ENCODE results near the gene POLA1. TPM values are rescaled to one million over a fixed set of nuclear protein-coding genes. Genes with fewer than 3 reads are reported as not detected.

POLA1 gene
- total RNA-seq, 2 donors from 2014 or later, result 24.4 to 53.6 TPM

- no peak for TF ChIP-seq CTCF (conservative IDR thresholded peaks at IDR 0.05)
- no peak overlapping the region for H3K27ac ChIP-seq (ENCODE audit: low read depth, low read length)
- Mint-ChIP-seq H3K27ac (no peak overlapping the region), H3K36me3 (ENCODE audit: low read depth) (peaks cover 17% of the 10 kb centered on the region), H3K4me3 (no peak overlapping the region), H3K4me1 (peaks cover 37% of the 10 kb centered on the region), H3K27me3 (ENCODE audit: insufficient read depth) (peaks cover 96% of the 10 kb centered on the region), H3K9me3 (no peaks in the 10 kb centered on the region)
- H3K27me3 ChIP-seq (ENCODE audit: control insufficient read depth, insufficient read depth, low read length, poor library complexity, severe bottlenecking), result peaks cover 59% of the 10 kb centered on the region
- no peaks in the 10 kb centered on the region for H3K9me3 ChIP-seq (ENCODE audit: control insufficient read depth, low read length)
- no peak for DNase-seq
- H3K9ac ChIP-seq (ENCODE audit: extremely low read depth, low read length, poor library complexity, severe bottlenecking), result no peak overlapping the region
- H3K36me3 ChIP-seq (ENCODE audit: control insufficient read depth, insufficient read depth, low read length), result no peaks in the 10 kb centered on the region
- no peaks in the 10 kb centered on the region for H3K4me1 ChIP-seq (ENCODE audit: control insufficient read depth, insufficient read depth, low read length)
- no peak overlapping the region for H3K4me3 ChIP-seq (ENCODE audit: low read length)
- 30 to 50% methylated on average over 2 to 5 of the region's 8 CpGs for WGBS, 2 experiments (ENCODE audit: insufficient coverage in 1 of 2, insufficient read length in 1 of 2)
Observed at GRCh38 chrX:24999511-24999910, 305.8 kb downstream of the POLA1 start.

- H3K27ac ChIP-seq (ENCODE audit: low read depth, low read length), result no peak overlapping the region
- no peaks in the 10 kb centered on the region for H3K4me1 ChIP-seq (ENCODE audit: control insufficient read depth, insufficient read depth, low read length)
- WGBS, 2 experiments (ENCODE audit: insufficient coverage in 1 of 2, insufficient read length in 1 of 2), result 10% methylated on average over 52 of the region's 65 CpGs; no CpG with 5 or more reads in 1 of the 2 experiments
- no peaks in the 10 kb centered on the region for H3K36me3 ChIP-seq (ENCODE audit: control insufficient read depth, insufficient read depth, low read length)
- no peak overlapping the region for H3K4me3 ChIP-seq (ENCODE audit: low read length)
- Mint-ChIP-seq H3K4me1 (peaks cover 35% of the 10 kb centered on the region), H3K36me3 (ENCODE audit: low read depth) (peaks cover 4% of the 10 kb centered on the region), H3K27ac (no peak overlapping the region), H3K27me3 (ENCODE audit: insufficient read depth) (peaks cover 95% of the 10 kb centered on the region), H3K4me3 (peak overlapping the region; percentile 63), H3K9me3 (no peaks in the 10 kb centered on the region)
- DNase-seq, result peak; percentile 80
- TF ChIP-seq CTCF (conservative IDR thresholded peaks at IDR 0.05), result peak; percentile 43
- no peaks in the 10 kb centered on the region for H3K9me3 ChIP-seq (ENCODE audit: control insufficient read depth, low read length)
- peaks cover 85% of the 10 kb centered on the region for H3K27me3 ChIP-seq (ENCODE audit: control insufficient read depth, insufficient read depth, low read length, poor library complexity, severe bottlenecking)
- H3K9ac ChIP-seq (ENCODE audit: extremely low read depth, low read length, poor library complexity, severe bottlenecking), result no peak overlapping the region
Observed at GRCh38 chrX:25001808-25002660, 308.3 kb downstream of the POLA1 start.

- Mint-ChIP-seq H3K9me3 (no peaks in the 10 kb centered on the region), H3K4me3 (peak overlapping the region; percentile 63), H3K36me3 (ENCODE audit: low read depth) (peaks cover 4% of the 10 kb centered on the region), H3K4me1 (peaks cover 35% of the 10 kb centered on the region), H3K27me3 (ENCODE audit: insufficient read depth) (peaks cover 95% of the 10 kb centered on the region), H3K27ac (peak overlapping the region; percentile 52)
- Histone ChIP-seq H3K4me1 (ENCODE audit: control insufficient read depth, insufficient read depth, low read length) (no peaks in the 10 kb centered on the region), H3K36me3 (ENCODE audit: control insufficient read depth, insufficient read depth, low read length) (no peaks in the 10 kb centered on the region), H3K27ac (ENCODE audit: low read depth, low read length) (no peak overlapping the region), H3K9ac (ENCODE audit: extremely low read depth, low read length, poor library complexity, severe bottlenecking) (no peak overlapping the region), H3K9me3 (ENCODE audit: control insufficient read depth, low read length) (no peaks in the 10 kb centered on the region), H3K27me3 (ENCODE audit: control insufficient read depth, insufficient read depth, low read length, poor library complexity, severe bottlenecking) (peaks cover 91% of the 10 kb centered on the region), H3K4me3 (ENCODE audit: low read length) (peak overlapping the region; percentile 78)
- TF ChIP-seq CTCF (conservative IDR thresholded peaks at IDR 0.05), result no peak
- WGBS, 2 experiments (ENCODE audit: insufficient coverage in 1 of 2, insufficient read length in 1 of 2), result 0% methylated on average over 1 to 23 of the region's 33 CpGs
- DNase-seq, result peak; percentile 67
Observed at GRCh38 chrX:25002661-25003020, 308.9 kb downstream of the POLA1 start.
